ENCODE measurements around the gene ASXL1.
"Not testable (repeated sequence)": the region's sequence is repeated elsewhere in the genome, so short reads cannot be mapped to it uniquely, and the experiment has no call there.

Gene ASXL1

DNA sequence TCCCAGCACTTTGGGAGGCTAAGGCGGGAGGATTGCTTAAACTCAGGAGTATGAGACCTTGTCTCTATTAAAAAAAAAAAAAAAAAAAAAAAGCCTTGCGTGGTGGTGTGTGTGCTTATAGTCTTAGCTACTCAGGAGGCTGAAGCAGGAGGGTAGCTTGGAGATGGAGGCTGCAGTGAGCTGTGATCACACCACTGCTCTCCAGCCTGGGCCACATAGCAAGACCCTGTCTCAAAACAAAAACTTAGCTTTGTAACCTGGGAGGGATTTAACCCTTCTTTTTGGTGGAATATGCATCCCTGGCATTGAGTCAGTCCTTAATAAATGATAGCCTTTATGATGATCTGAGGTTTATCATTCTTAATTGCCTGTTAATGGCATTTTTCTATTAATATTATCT, 12.8 kb downstream of the ASXL1 start:
- Histone ChIP-seq H3K27ac (no peak overlapping the region), H2AFZ (no peak overlapping the region), H3K79me2 (peaks cover 13% of the 10 kb centered on the region), H3K4me2 (ENCODE audit: low read length) (no peak overlapping the region), H3K4me3 (ENCODE audit: low read depth, low read length) (no peak overlapping the region), H3K9me3 (ENCODE audit: control insufficient read depth, low read length) (no peaks in the 10 kb centered on the region), H3K4me1 (no peaks in the 10 kb centered on the region), H3K27me3 (ENCODE audit: control insufficient read depth, insufficient read depth, low read length) (no peaks in the 10 kb centered on the region), H3K36me3 (ENCODE audit: control insufficient read depth, insufficient read depth, low read length) (no peaks in the 10 kb centered on the region), H3K9ac (no peak overlapping the region)
- TF ChIP-seq, protein P1, sequence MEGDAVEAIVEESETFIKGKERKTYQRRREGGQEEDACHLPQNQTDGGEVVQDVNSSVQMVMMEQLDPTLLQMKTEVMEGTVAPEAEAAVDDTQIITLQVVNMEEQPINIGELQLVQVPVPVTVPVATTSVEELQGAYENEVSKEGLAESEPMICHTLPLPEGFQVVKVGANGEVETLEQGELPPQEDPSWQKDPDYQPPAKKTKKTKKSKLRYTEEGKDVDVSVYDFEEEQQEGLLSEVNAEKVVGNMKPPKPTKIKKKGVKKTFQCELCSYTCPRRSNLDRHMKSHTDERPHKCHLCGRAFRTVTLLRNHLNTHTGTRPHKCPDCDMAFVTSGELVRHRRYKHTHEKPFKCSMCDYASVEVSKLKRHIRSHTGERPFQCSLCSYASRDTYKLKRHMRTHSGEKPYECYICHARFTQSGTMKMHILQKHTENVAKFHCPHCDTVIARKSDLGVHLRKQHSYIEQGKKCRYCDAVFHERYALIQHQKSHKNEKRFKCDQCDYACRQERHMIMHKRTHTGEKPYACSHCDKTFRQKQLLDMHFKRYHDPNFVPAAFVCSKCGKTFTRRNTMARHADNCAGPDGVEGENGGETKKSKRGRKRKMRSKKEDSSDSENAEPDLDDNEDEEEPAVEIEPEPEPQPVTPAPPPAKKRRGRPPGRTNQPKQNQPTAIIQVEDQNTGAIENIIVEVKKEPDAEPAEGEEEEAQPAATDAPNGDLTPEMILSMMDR (IDR thresholded peaks at IDR 0.05) = no peak

DNA sequence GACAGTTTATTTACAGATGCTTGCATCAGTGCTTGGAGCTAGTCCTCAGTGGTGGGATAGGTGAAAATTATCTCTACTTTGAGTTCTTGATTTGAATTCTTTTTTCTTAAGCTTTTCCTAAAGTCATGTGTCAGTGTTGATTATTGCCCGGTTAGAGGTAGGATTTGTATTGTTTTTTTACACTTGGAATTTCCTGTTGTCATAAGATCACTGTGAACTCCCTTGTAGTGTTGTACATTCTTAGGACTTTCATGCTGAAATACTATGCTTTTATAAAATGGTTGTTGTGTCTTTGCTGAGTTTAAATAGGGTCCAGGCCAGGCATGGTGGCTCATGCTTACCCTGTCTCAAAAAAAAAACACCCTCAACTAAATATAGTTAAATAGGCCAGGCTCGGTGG, 20.3 kb downstream of the ASXL1 start:
- no peaks in the 10 kb centered on the region for H3K36me3 ChIP-seq (ENCODE audit: control insufficient read depth, insufficient read depth, low read length)
- H3K27me3 ChIP-seq (ENCODE audit: control insufficient read depth, insufficient read depth, low read length) = no peaks in the 10 kb centered on the region
- TF ChIP-seq, protein P1 (IDR thresholded peaks at IDR 0.05) = no peak
- H2AFZ ChIP-seq = no peak overlapping the region
- H3K9ac ChIP-seq = no peak overlapping the region
- no peaks in the 10 kb centered on the region for H3K4me1 ChIP-seq
- H3K79me2 ChIP-seq = peaks cover 13% of the 10 kb centered on the region
- H3K4me2 ChIP-seq (ENCODE audit: low read length) = no peak overlapping the region
- H3K9me3 ChIP-seq (ENCODE audit: control insufficient read depth, low read length) = no peaks in the 10 kb centered on the region
- H3K27ac ChIP-seq = no peak overlapping the region
- no peak overlapping the region for H3K4me3 ChIP-seq (ENCODE audit: low read depth, low read length)

DNA sequence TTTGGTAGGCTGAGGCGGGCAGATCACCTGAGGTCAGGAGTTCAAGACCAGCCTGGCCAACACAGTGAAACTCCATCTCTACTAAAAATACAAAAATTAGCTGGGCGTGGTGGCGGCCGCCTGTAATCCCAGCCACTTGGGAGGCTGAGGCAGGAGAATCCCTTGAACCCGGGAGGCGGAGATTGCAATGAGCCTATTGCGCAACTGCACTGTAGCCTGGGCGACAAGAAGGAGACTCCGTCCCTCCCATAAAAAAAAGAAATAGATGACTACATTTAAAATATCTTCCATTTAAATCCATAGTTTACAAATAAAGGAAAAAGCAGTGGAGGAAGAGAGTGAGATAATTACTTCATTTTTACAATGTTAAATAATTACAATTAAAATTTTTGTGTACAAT, 21.9 kb downstream of the ASXL1 start:
- not testable (repeated sequence) for H2AFZ ChIP-seq; H3K9me3 ChIP-seq (ENCODE audit: control insufficient read depth, low read length); H3K4me1 ChIP-seq; H3K9ac ChIP-seq; H3K4me3 ChIP-seq (ENCODE audit: low read depth, low read length); H3K36me3 ChIP-seq (ENCODE audit: control insufficient read depth, insufficient read depth, low read length); H3K27me3 ChIP-seq (ENCODE audit: control insufficient read depth, insufficient read depth, low read length); H3K27ac ChIP-seq; H3K4me2 ChIP-seq (ENCODE audit: low read length)
- H3K79me2 ChIP-seq = peaks cover 19% of the 10 kb centered on the region

DNA sequence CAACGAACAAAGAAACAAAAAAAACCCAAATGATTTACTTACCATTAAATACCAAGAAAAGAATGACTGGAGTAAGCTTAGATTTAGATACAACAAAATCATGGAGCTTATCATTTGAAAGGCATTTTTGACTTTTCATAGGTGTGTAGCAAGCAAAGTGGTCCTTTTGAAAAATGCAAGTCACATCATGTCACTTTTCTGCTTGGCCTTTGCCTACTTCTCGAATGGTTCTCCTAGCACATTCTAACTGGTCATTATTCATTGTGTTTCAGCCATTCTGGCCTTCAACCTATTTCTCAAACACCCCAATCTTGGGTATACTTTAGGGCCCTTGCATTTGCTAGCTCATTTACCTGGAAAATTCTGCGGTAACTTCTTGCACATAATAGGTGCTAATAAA, 22.6 kb downstream of the ASXL1 start:
- Histone ChIP-seq H3K36me3 (ENCODE audit: control insufficient read depth, insufficient read depth, low read length) (no peaks in the 10 kb centered on the region), H3K27ac (no peak overlapping the region), H3K4me1 (no peaks in the 10 kb centered on the region), H3K9me3 (ENCODE audit: control insufficient read depth, low read length) (no peaks in the 10 kb centered on the region), H2AFZ (no peak overlapping the region), H3K4me3 (ENCODE audit: low read depth, low read length) (no peak overlapping the region), H3K27me3 (ENCODE audit: control insufficient read depth, insufficient read depth, low read length) (no peaks in the 10 kb centered on the region), H3K4me2 (ENCODE audit: low read length) (no peak overlapping the region), H3K79me2 (peaks cover 16% of the 10 kb centered on the region), H3K9ac (no peak overlapping the region)
- TF ChIP-seq, protein P1 (IDR thresholded peaks at IDR 0.05) = no peak

DNA sequence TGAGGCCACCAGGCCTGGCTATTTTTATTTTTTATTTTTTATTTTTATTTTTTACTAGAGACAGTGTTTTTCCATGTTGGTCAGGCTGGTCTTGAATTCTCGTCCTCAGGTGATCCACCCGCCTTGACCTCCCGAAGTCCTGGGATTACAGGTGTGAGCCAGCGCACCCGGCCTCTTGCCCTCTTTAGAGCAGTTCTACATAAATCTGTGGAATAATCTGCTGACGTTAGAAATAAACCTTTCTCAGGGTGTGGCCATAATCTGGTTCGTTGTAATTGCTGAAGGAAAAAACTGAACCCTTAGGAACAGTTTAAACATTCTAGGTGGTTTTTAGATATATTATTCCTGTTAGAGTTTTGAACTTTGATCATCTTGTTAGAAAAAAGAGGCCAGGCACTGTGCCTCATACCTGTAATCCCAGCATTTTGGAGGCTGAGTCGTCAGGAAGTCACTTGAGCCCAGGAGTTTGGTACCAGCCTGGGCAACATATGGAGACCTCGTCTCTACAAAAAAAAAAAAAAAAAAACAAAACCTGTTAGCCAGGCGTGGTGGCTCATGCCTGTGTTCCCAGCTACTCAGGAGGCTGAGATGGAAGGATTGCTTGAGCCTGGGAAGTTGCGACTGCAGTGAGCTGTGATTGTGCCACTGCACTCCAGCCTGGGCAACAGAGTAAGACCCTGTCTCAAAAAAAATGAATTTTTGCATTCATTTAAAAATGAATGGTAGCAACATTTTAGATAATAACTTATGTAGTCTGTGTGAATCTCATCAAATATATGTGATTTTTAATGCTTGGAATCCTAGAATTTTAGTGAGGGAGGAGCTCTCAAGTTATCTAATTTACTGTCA, 24.2 kb downstream of the ASXL1 start:
- H3K27me3 ChIP-seq (ENCODE audit: control insufficient read depth, insufficient read depth, low read length) = no peaks in the 10 kb centered on the region
- TF ChIP-seq, protein P1 (IDR thresholded peaks at IDR 0.05) = no peak
- H3K36me3 ChIP-seq (ENCODE audit: control insufficient read depth, insufficient read depth, low read length) = no peaks in the 10 kb centered on the region
- peaks cover 14% of the 10 kb centered on the region for H3K79me2 ChIP-seq
- H3K4me1 ChIP-seq = no peaks in the 10 kb centered on the region
- no peak overlapping the region for H3K27ac ChIP-seq
- H3K4me2 ChIP-seq (ENCODE audit: low read length) = no peak overlapping the region
- H3K9me3 ChIP-seq (ENCODE audit: control insufficient read depth, low read length) = no peaks in the 10 kb centered on the region
- H3K4me3 ChIP-seq (ENCODE audit: low read depth, low read length) = no peak overlapping the region
- no peak overlapping the region for H2AFZ ChIP-seq
- H3K9ac ChIP-seq = no peak overlapping the region

DNA sequence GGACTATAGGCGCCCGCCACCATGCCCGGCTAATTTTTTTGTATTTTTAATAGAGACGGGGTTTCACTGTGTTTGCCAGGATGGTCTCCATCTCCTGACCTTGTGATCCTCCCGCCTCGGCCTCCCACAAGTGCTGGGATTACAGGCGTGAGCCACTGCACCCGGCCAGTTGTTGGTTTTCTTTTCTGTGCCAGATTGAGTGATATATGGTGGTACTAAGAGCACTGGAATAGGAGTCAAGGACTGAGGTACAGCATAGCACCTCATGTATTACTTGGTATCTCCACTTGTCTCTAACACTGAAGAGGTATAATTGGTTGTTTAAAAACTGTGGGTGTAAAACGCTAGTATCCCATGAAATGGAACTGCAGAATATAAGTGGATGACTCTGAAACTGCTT, 25.3 kb downstream of the ASXL1 start:
- not testable (repeated sequence) for H3K4me1 ChIP-seq

More for the DNA sequence above, 25.3 kb downstream of the ASXL1 start:
- H3K79me2 ChIP-seq = peaks cover 19% of the 10 kb centered on the region
- H3K9ac ChIP-seq; H3K4me3 ChIP-seq (ENCODE audit: low read depth, low read length); H3K9me3 ChIP-seq (ENCODE audit: control insufficient read depth, low read length); H3K27ac ChIP-seq; H3K4me2 ChIP-seq (ENCODE audit: low read length); H3K27me3 ChIP-seq (ENCODE audit: control insufficient read depth, insufficient read depth, low read length); H3K36me3 ChIP-seq (ENCODE audit: control insufficient read depth, insufficient read depth, low read length); H2AFZ ChIP-seq: not testable (repeated sequence)

Measured in parathyroid adenoma (tissue), 2 donors.